CD14-positive monocyte (primary cell): ENCODE results near the gene DDX10. TPM values are rescaled to one million over a fixed set of nuclear protein-coding genes. Genes with fewer than 3 reads are reported as not detected.

Experiments
- DNase-seq, 3 donors: peaks; one replicate each; pipeline ENCODE4 v3.0.0-alpha.2; 2011 to 2022
- H2AFZ ChIP-seq: 2 replicates; pipeline ENCODE4 v1.6.0; 2012; ENCODE audit warnings: mild to moderate bottlenecking, low read depth, low read length, inconsistent platforms; ENCODE audit not compliant: insufficient read depth, poor library complexity, severe bottlenecking
- H3K27ac ChIP-seq, 2 donors: 1 replicate in 1 of 2; 2 replicates in 1 of 2; pipeline ENCODE4 v1.5.1; 2012 to 2013; ENCODE audit warnings: low read length in 2 of 2, control low read depth in 1 of 2, inconsistent platforms in 1 of 2, low read depth in 1 of 2, mild to moderate bottlenecking in 1 of 2
- H3K27me3 ChIP-seq, 2 donors: one replicate each; pipeline versions ENCODE4 v1.6.0 to v1.6.1; 2011 to 2013; ENCODE audit warnings: low read length in 2 of 2; ENCODE audit not compliant: control insufficient read depth in 2 of 2, insufficient read depth in 2 of 2
- H3K36me3 ChIP-seq, 2 donors: replicated peaks in 1 of 2; 1 replicate in 1 of 2; 2 replicates in 1 of 2; pipeline versions ENCODE4 v1.5.1 to v1.6.1; 2012 to 2013; ENCODE audit warnings: low read length in 2 of 2, control low read depth in 1 of 2, inconsistent platforms in 1 of 2, mild to moderate bottlenecking in 1 of 2; ENCODE audit not compliant: insufficient read depth in 2 of 2, control insufficient read depth in 1 of 2
- H3K4me1 ChIP-seq, 2 donors: 1 replicate in 1 of 2; 2 replicates in 1 of 2; pipeline versions ENCODE4 v1.5.1 to v1.6.1; 2012 to 2013; ENCODE audit warnings: low read length in 2 of 2, control low read depth in 1 of 2, inconsistent platforms in 1 of 2, mild to moderate bottlenecking in 1 of 2, moderate library complexity in 1 of 2; ENCODE audit not compliant: insufficient read depth in 2 of 2, control insufficient read depth in 1 of 2
- H3K4me2 ChIP-seq: replicated peaks from 2 replicates; pipeline ENCODE3; 2012; ENCODE audit warnings: low read length, moderate library complexity, mild to moderate bottlenecking; ENCODE audit not compliant: poor library complexity, severe bottlenecking; ENCODE audit errors: extremely low read depth
- H3K4me3 ChIP-seq, 3 experiments: fragments of 200-600 bp in 1 of 3; sonication (generic) in 1 of 3; replicated peaks in 1 of 3; 1 replicate in 2 of 3; 2 replicates in 1 of 3; pipeline ENCODE4 v1.5.1; 2011 to 2013; ENCODE audit warnings: low read length in 3 of 3, mild to moderate bottlenecking in 3 of 3, control low read depth in 2 of 3, low read depth in 2 of 3, inconsistent platforms in 1 of 3, moderate library complexity in 1 of 3
- H3K79me2 ChIP-seq: 2 replicates; pipeline ENCODE4 v1.6.0; 2012; ENCODE audit warnings: mild to moderate bottlenecking, control low read depth, inconsistent platforms, low read length, moderate library complexity; ENCODE audit not compliant: insufficient read depth
- H3K9ac ChIP-seq: 2 replicates; pipeline ENCODE4 v1.6.0; 2017; ENCODE audit warnings: low read length, mild to moderate bottlenecking; ENCODE audit not compliant: insufficient read depth, poor library complexity, severe bottlenecking
- H3K9me3 ChIP-seq, 2 donors: replicated peaks in 1 of 2; 1 replicate in 1 of 2; 2 replicates in 1 of 2; pipeline versions ENCODE4 v1.5.1 to v1.6.1; 2012 to 2013; ENCODE audit warnings: low read length in 2 of 2, control low read depth in 1 of 2; ENCODE audit not compliant: control insufficient read depth in 1 of 2, insufficient read depth in 1 of 2
- H4K20me1 ChIP-seq: 2 replicates; pipeline ENCODE4 v1.6.0; 2012; ENCODE audit warnings: mild to moderate bottlenecking, low read length, control low read depth, moderate library complexity; ENCODE audit not compliant: insufficient read depth
- H3K27ac Mint-ChIP-seq, 7 donors: one replicate each; pipeline ENCODE4 v1.8.0; 2020; ENCODE audit warnings: mild to moderate bottlenecking in 7 of 7, mixed read lengths in 7 of 7, moderate library complexity in 6 of 7, inconsistent platforms in 2 of 7
- H3K27me3 Mint-ChIP-seq, 3 donors: one replicate each; pipeline ENCODE4 v1.8.0; 2021 to 2022; ENCODE audit warnings: low read depth in 3 of 3, mild to moderate bottlenecking in 3 of 3, mixed read lengths in 3 of 3, moderate library complexity in 3 of 3, inconsistent platforms in 1 of 3
- H3K36me3 Mint-ChIP-seq, 2 donors: one replicate each; pipeline ENCODE4 v1.8.0; 2020; ENCODE audit warnings: mixed read lengths in 2 of 2, inconsistent platforms in 1 of 2, mild to moderate bottlenecking in 1 of 2
- H3K4me1 Mint-ChIP-seq: one replicate; pipeline ENCODE4 v1.8.0; 2020; ENCODE audit warnings: mild to moderate bottlenecking, mixed read lengths
- H3K4me3 Mint-ChIP-seq, 2 donors: one replicate each; pipeline ENCODE4 v1.8.0; 2020; ENCODE audit warnings: mild to moderate bottlenecking in 2 of 2, mixed read lengths in 2 of 2, moderate library complexity in 1 of 2
- H3K9me3 Mint-ChIP-seq, 7 donors: one replicate each; pipeline ENCODE4 v1.8.0; 2020 to 2022; ENCODE audit warnings: mixed read lengths in 7 of 7, mild to moderate bottlenecking in 6 of 7, moderate library complexity in 6 of 7, inconsistent platforms in 2 of 7
- CTCF ChIP-seq: fragments of 200-600 bp; IDR thresholded peaks from one replicate; pipeline ENCODE4 v1.8.0; 2022; ENCODE audit warnings: antibody characterized with exemption, mild to moderate bottlenecking
- WGBS: methylation state at CpG from one replicate; pipeline ENCODE4 v1.1.5; 2013; ENCODE audit warnings: missing lambda C conversion rate; ENCODE audit not compliant: insufficient coverage; 5-methylcytosine and 5-hydroxymethylcytosine counted together
- intact Hi-C, 2 donors: fragments of 100-400 bp; cut with micrococcal nuclease; formaldehyde crosslinking; loops; one replicate each; pipeline versions ENCODE4 v1.15.0 to v1.15.1; 2023
- polyA plus RNA-seq, 3 donors: library from polyadenylated mRNA; depleted of rRNA in 1 of 3; unstranded in 2 of 3; stranded (reverse) in 1 of 3; fragments of 300-500 nt in 2 of 3; fragments of >200 nt in 1 of 3; fragmentation: Illumina TruSeq in 2 of 3; gene quantifications; 1 replicate in 2 of 3; 2 replicates in 1 of 3; pipeline ENCODE4 v1.2.3, GENCODE V29; 2012 to 2021

Gene DDX10
- polyA plus RNA-seq, 3 donors = 5.0 to 6.3 (median 5.3) TPM

- peaks cover 0 to 2% (median 0%) of the 10 kb centered on the region in 7 donors for H3K9me3 Mint-ChIP-seq
- no peak overlapping the region for H3K27ac ChIP-seq
- no peak for TF ChIP-seq CTCF
- H3K4me1 ChIP-seq = peaks cover 11 to 16% of the 10 kb centered on the region in 2 donors
- peaks cover 0 to 9% of the 10 kb centered on the region in 2 donors for H3K36me3 Mint-ChIP-seq
- H3K4me3 ChIP-seq = no peak overlapping the region
- no peak overlapping the region for H3K4me3 Mint-ChIP-seq
- no peak overlapping the region for H3K4me2 ChIP-seq
- peak overlapping the region in 1 of 7 donors; percentile 51 for H3K27ac Mint-ChIP-seq
- no peak overlapping the region for H2AFZ ChIP-seq
- no peak overlapping the region for H3K9ac ChIP-seq
- no peaks in the 10 kb centered on the region for H3K36me3 ChIP-seq
- no peaks in the 10 kb centered on the region for H4K20me1 ChIP-seq
- H3K79me2 ChIP-seq = no peaks in the 10 kb centered on the region
- no peak for DNase-seq
- intact Hi-C loops = no loop called here
- no CpG with 5 or more reads among the region's 5 CpGs for whole genome bisulfite sequencing
- peaks cover 0 to 1% (median 0%) of the 10 kb centered on the region in 3 donors for H3K27me3 Mint-ChIP-seq
- no peaks in the 10 kb centered on the region for H3K9me3 ChIP-seq
- H3K27me3 ChIP-seq = no peaks in the 10 kb centered on the region
- peaks cover 20% of the 10 kb centered on the region for H3K4me1 Mint-ChIP-seq
Observed at GRCh38 chr11:108817976-108818375, 153.1 kb downstream of the DDX10 start.

- Mint-ChIP-seq H3K4me3 (no peak overlapping the region), H3K9me3 (peaks cover 0 to 2% (median 0%) of the 10 kb centered on the region in 7 donors), H3K4me1 (peaks cover 20% of the 10 kb centered on the region), H3K27me3 (peaks cover 0 to 1% (median 0%) of the 10 kb centered on the region in 3 donors), H3K27ac (peak overlapping the region in 3 of 7 donors; percentile 3 to 49 (median 30)), H3K36me3 (peaks cover 0 to 9% of the 10 kb centered on the region in 2 donors)
- H3K27ac ChIP-seq = peak overlapping the region in 1 of 2 donors; percentile 67
- no peak overlapping the region for H3K4me2 ChIP-seq
- H4K20me1 ChIP-seq = no peaks in the 10 kb centered on the region
- H2AFZ ChIP-seq = no peak overlapping the region
- intact Hi-C loops = no loop called here
- no peak overlapping the region for H3K9ac ChIP-seq
- no peak overlapping the region for H3K4me3 ChIP-seq
- TF ChIP-seq CTCF = no peak
- no peak for DNase-seq
- no peaks in the 10 kb centered on the region for H3K36me3 ChIP-seq
- peaks cover 11 to 16% of the 10 kb centered on the region in 2 donors for H3K4me1 ChIP-seq
- no peaks in the 10 kb centered on the region for H3K9me3 ChIP-seq
- no peaks in the 10 kb centered on the region for H3K27me3 ChIP-seq
- no CpG with 5 or more reads among the region's 1 CpG for WGBS
- H3K79me2 ChIP-seq = no peaks in the 10 kb centered on the region
Observed at GRCh38 chr11:108818971-108819370, 154.1 kb downstream of the DDX10 start.
